Measurements from ENCODE around the gene NPTN. TPM values are rescaled to one million over a fixed set of nuclear protein-coding genes. Genes with fewer than 3 reads are reported as not detected.

The NPTN gene
- total RNA-seq, 1 experiment from 2014 or later = 90.9 TPM

DNA sequence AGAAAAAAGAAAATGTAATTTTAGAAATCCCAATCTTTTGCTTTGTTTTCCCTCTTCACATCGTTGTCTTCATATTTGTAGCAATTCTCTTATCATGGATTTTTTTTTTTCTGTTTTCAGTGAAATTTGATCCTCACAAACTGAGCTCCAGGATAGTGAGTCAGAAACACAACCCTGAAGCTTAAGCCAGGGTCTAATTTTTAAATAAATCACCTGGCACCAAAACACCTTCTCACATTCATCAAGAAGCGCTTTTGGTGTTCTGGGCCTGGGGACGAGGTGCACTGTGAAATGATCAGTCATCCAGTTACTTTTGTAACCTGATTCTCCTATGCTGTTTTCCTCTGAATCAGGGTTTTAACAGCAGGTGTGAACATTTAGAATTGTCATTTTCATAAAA, 102.5 kb downstream of the NPTN start:
- Histone ChIP-seq H3K79me2 (ENCODE audit: insufficient read depth, low read length) (no peaks in the 10 kb centered on the region), H3K4me2 (ENCODE audit: low read length) (no peak overlapping the region), H3K4me1 (ENCODE audit: control insufficient read depth in 1 of 2, insufficient read depth in 2 of 2, low read length in 2 of 2) (no peaks in the 10 kb centered on the region), H3K9me2 (ENCODE audit: insufficient read depth) (no peaks in the 10 kb centered on the region), H3K4me3 (replicated peaks in 1 of 2; ENCODE audit: low read depth in 1 of 2, low read length in 2 of 2) (no peak overlapping the region), H2AFZ (ENCODE audit: low read depth, low read length, poor library complexity, severe bottlenecking) (no peak overlapping the region), H3K36me3 (ENCODE audit: control insufficient read depth in 1 of 2, insufficient read depth in 2 of 2, low read length in 2 of 2) (no peaks in the 10 kb centered on the region), H3K27me3 (ENCODE audit: insufficient read depth, low read length) (no peaks in the 10 kb centered on the region), H4K20me1 (ENCODE audit: insufficient read depth) (no peaks in the 10 kb centered on the region), H3K27ac (ENCODE audit: low read depth, low read length) (no peak overlapping the region), H3K9ac (ENCODE audit: low read length) (no peak overlapping the region), H3K9me3 (ENCODE audit: control insufficient read depth in 1 of 2, insufficient read depth in 1 of 2, low read depth in 1 of 2, low read length in 2 of 2) (no peaks in the 10 kb centered on the region)
- intact Hi-C loops (cut with micrococcal nuclease) = no loop called here
- ChIA-PET POLR2A (no interaction called here), CTCF (interaction anchor here (1.6 kb wide), 1 partner anchor 30 kb away, joined by 4 read pairs; no protein-coding TSS in a partner anchor), RAD21 (ENCODE audit: low non-redundant PET in 1 of 2, low total read pairs in 2 of 2, uncharacterized antibody in 2 of 2, unreplicated experiment in 2 of 2) (no interaction called here)
- TF ChIP-seq EZH2 (IDR thresholded peaks at IDR 0.05) (no peak), YY1 (IDR thresholded peaks at IDR 0.05; ENCODE audit: extremely low read depth, insufficient replicate concordance, low read depth, low read length) (no peak), SRF (IDR thresholded peaks at IDR 0.05; ENCODE audit: low read depth) (no peak), ZNF274 (IDR thresholded peaks at IDR 0.05; ENCODE audit: low read depth, low read length) (no peak), SP1 (IDR thresholded peaks at IDR 0.05; ENCODE audit: low read depth) (no peak), ZFX (IDR thresholded peaks at IDR 0.05) (no peak), CBX3 (IDR thresholded peaks at IDR 0.05; ENCODE audit: low read depth) (no peak), CEBPB (IDR thresholded peaks at IDR 0.05; ENCODE audit: low read depth) (no peak), MAX (IDR thresholded peaks at IDR 0.05) (no peak)
- TF ChIP-seq, protein P1, sequence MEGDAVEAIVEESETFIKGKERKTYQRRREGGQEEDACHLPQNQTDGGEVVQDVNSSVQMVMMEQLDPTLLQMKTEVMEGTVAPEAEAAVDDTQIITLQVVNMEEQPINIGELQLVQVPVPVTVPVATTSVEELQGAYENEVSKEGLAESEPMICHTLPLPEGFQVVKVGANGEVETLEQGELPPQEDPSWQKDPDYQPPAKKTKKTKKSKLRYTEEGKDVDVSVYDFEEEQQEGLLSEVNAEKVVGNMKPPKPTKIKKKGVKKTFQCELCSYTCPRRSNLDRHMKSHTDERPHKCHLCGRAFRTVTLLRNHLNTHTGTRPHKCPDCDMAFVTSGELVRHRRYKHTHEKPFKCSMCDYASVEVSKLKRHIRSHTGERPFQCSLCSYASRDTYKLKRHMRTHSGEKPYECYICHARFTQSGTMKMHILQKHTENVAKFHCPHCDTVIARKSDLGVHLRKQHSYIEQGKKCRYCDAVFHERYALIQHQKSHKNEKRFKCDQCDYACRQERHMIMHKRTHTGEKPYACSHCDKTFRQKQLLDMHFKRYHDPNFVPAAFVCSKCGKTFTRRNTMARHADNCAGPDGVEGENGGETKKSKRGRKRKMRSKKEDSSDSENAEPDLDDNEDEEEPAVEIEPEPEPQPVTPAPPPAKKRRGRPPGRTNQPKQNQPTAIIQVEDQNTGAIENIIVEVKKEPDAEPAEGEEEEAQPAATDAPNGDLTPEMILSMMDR (IDR thresholded peaks at IDR 0.05 in 2 of 3, conservative IDR thresholded peaks at IDR 0.05 in 1 of 3; ENCODE audit: borderline replicate concordance in 1 of 3, insufficient read depth in 1 of 3, low read depth in 2 of 3, low read length in 2 of 3) = no peak
- DNase-seq (ENCODE audit: low read depth, low spot score) (no peak), ATAC-seq (no peak)
- no TSS peak for BruUV-seq (replicated peaks)

All from HCT116 (cell line).